ENCODE data around the gene MLEC. TPM values are rescaled to one million over a fixed set of nuclear protein-coding genes. Genes with fewer than 3 reads are reported as not detected.

Gene MLEC
- total RNA-seq, 1 donor from 2014 or later = 152 TPM

GRCh38 chr12:120699553-120699952, 12.6 kb downstream of the MLEC start:
- Histone ChIP-seq H4K20me1 (ENCODE audit: insufficient read depth, low read length) (peaks cover 66% of the 10 kb centered on the region), H3K27me3 (ENCODE audit: insufficient read depth, low read length) (no peaks in the 10 kb centered on the region), H3K9me3 (ENCODE audit: insufficient read depth, low read depth, low read length) (no peaks in the 10 kb centered on the region), H3K27ac (ENCODE audit: low read depth, low read length) (no peak overlapping the region), H3K4me2 (ENCODE audit: low read length) (no peak overlapping the region), H3K79me2 (ENCODE audit: insufficient read depth, low read length) (peaks cover 6% of the 10 kb centered on the region), H2AFZ (ENCODE audit: low read depth, low read length) (no peak overlapping the region), H3K36me3 (ENCODE audit: insufficient read depth, low read length) (peaks cover 46% of the 10 kb centered on the region), H3K9ac (ENCODE audit: low read length) (no peak overlapping the region), H3K4me3 (ENCODE audit: insufficient read depth, low read depth, low read length) (no peak overlapping the region), H3K4me1 (ENCODE audit: insufficient read depth, low read length) (no peaks in the 10 kb centered on the region)
- no peaks in the 10 kb centered on the region for H3K27me3 Mint-ChIP-seq (ENCODE audit: low read depth, unreplicated experiment)
- TF ChIP-seq EZH2 (IDR thresholded peaks at IDR 0.05; ENCODE audit: insufficient read depth, low read length) (no peak), CTCF (IDR thresholded peaks at IDR 0.05; ENCODE audit: insufficient read depth, low read depth, low read length) (no peak)
- FAIRE-seq (no peak), DNase-seq (ENCODE audit: low read depth) (no peak)
- no peaks in the 10 kb centered on the region for H3K4me1 Mint-ChIP-seq (ENCODE audit: low read depth, unreplicated experiment)
- peaks cover 52% of the 10 kb centered on the region for H3K36me3 Mint-ChIP-seq (ENCODE audit: low read depth, unreplicated experiment)
- H3K27ac Mint-ChIP-seq (ENCODE audit: unreplicated experiment) = no peak overlapping the region
- no peaks in the 10 kb centered on the region for H3K9me3 Mint-ChIP-seq (ENCODE audit: unreplicated experiment)
- H3K4me3 Mint-ChIP-seq (ENCODE audit: unreplicated experiment) = no peak overlapping the region

GRCh38 chr12:120700886-120701285, 13.9 kb downstream of the MLEC start:
- Histone ChIP-seq H3K36me3 (ENCODE audit: insufficient read depth, low read length) (peaks cover 37% of the 10 kb centered on the region), H3K79me2 (ENCODE audit: insufficient read depth, low read length) (peaks cover 4% of the 10 kb centered on the region), H3K27me3 (ENCODE audit: insufficient read depth, low read length) (no peaks in the 10 kb centered on the region)

More at GRCh38 chr12:120700886-120701285, 13.9 kb downstream of the MLEC start:
- H3K9me3 ChIP-seq (ENCODE audit: insufficient read depth, low read depth, low read length) = no peaks in the 10 kb centered on the region
- Mint-ChIP-seq H3K27ac (ENCODE audit: unreplicated experiment) (no peak overlapping the region), H3K9me3 (ENCODE audit: unreplicated experiment) (no peaks in the 10 kb centered on the region), H3K27me3 (ENCODE audit: low read depth, unreplicated experiment) (no peaks in the 10 kb centered on the region), H3K4me1 (ENCODE audit: low read depth, unreplicated experiment) (no peaks in the 10 kb centered on the region), H3K4me3 (ENCODE audit: unreplicated experiment) (no peak overlapping the region), H3K36me3 (ENCODE audit: low read depth, unreplicated experiment) (peaks cover 46% of the 10 kb centered on the region)
- no peak for TF ChIP-seq EZH2 (IDR thresholded peaks at IDR 0.05; ENCODE audit: insufficient read depth, low read length)
- TF ChIP-seq CTCF (IDR thresholded peaks at IDR 0.05; ENCODE audit: insufficient read depth, low read depth, low read length) = no peak
- no peak overlapping the region for H3K9ac ChIP-seq (ENCODE audit: low read length)
- H3K27ac ChIP-seq (ENCODE audit: low read depth, low read length) = no peak overlapping the region
- DNase-seq (ENCODE audit: low read depth) (no peak), FAIRE-seq (no peak)
- H3K4me1 ChIP-seq (ENCODE audit: insufficient read depth, low read length) = no peaks in the 10 kb centered on the region
- no peak overlapping the region for H3K4me2 ChIP-seq (ENCODE audit: low read length)
- H2AFZ ChIP-seq (ENCODE audit: low read depth, low read length) = no peak overlapping the region
- H4K20me1 ChIP-seq (ENCODE audit: insufficient read depth, low read length) = peaks cover 54% of the 10 kb centered on the region
- H3K4me3 ChIP-seq (ENCODE audit: insufficient read depth, low read depth, low read length) = no peak overlapping the region
